NCI-H2227 treated with DMSO at 0.1 percent for 48 hours (cell line): ENCODE results near the gene HSPA1A.
"Not testable (repeated sequence)": the region's sequence is repeated elsewhere in the genome, so short reads cannot be mapped to it uniquely, and the experiment has no call there.

Experiments used
- DNase-seq: peaks from one replicate; lab custom pipeline; 2025; lab: John Stamatoyannopoulos, UW

HSPA1A gene

GRCh38 chr6:31781244-31782125, 33.9 kb upstream of the HSPA1A start:
- DNase-seq, result no peak

- DNase-seq, result no peak
Measured at GRCh38 chr6:31782126-31782855, 33.1 kb upstream of the HSPA1A start.

- DNase-seq, result no peak
Measured at GRCh38 chr6:31784098-31784925, 31.0 kb upstream of the HSPA1A start.

- no peak for DNase-seq
Measured at GRCh38 chr6:31785475-31785874, 29.9 kb upstream of the HSPA1A start.

GRCh38 chr6:31791324-31792089, 23.8 kb upstream of the HSPA1A start:
- peak; percentile 74 for DNase-seq

- DNase-seq, result no peak
Measured at GRCh38 chr6:31792090-31792374, 23.3 kb upstream of the HSPA1A start.

- no peak for DNase-seq
Measured at GRCh38 chr6:31792761-31793171, 22.6 kb upstream of the HSPA1A start.

- not testable (repeated sequence) for DNase-seq
Measured at GRCh38 chr6:31793927-31794245, 21.5 kb upstream of the HSPA1A start.

GRCh38 chr6:31794294-31794865, 21.0 kb upstream of the HSPA1A start:
- no peak for DNase-seq

GRCh38 chr6:31794866-31795615, 20.3 kb upstream of the HSPA1A start:
- no peak for DNase-seq

- DNase-seq, result peak; percentile 83
Measured at GRCh38 chr6:31795616-31796298, 19.6 kb upstream of the HSPA1A start, which contains the start of gene VARS1. TSS of gene VARS1 (minus strand) at chr6:31795752. CDS start at chr6:31795217, 535 bp downstream.

- DNase-seq, result no peak
Measured at GRCh38 chr6:31796993-31797385, 18.4 kb upstream of the HSPA1A start.

GRCh38 chr6:31797588-31797987, 17.8 kb upstream of the HSPA1A start:
- DNase-seq, result no peak

GRCh38 chr6:31799781-31800180, 15.6 kb upstream of the HSPA1A start:
- no peak for DNase-seq

GRCh38 chr6:31801031-31801927, 14.1 kb upstream of the HSPA1A start:
- DNase-seq, result not testable (repeated sequence)

GRCh38 chr6:31805939-31806469, 9.3 kb upstream of the HSPA1A start:
- DNase-seq, result no peak

GRCh38 chr6:31806470-31807272, 8.7 kb upstream of the HSPA1A start, which contains the start of gene LSM2:
TSS of gene LSM2 (minus strand) at chr6:31806966. CDS start at chr6:31806757, 209 bp downstream.
- DNase-seq, result peak; percentile 97

- DNase-seq, result not testable (repeated sequence)
Measured at GRCh38 chr6:31808599-31808998, 6.7 kb upstream of the HSPA1A start.
